Fibroblast of the aortic adventitia (primary cell): ENCODE measurements around the gene DDX25. TPM values are rescaled to one million over a fixed set of nuclear protein-coding genes. Genes with fewer than 3 reads are reported as not detected.

Experiments used
- DNase-seq: peaks from one replicate; pipeline ENCODE4 v3.0.0-alpha.2; 2010; ENCODE audit warnings: low read depth
- H3K4me3 ChIP-seq: 2 replicates; pipeline ENCODE4 v1.5.1; 2011; ENCODE audit warnings: low read depth, mild to moderate bottlenecking, control low read depth, low read length, moderate library complexity
- total RNA-seq: library from RNA; depleted of rRNA; stranded (reverse); fragments of >200 nt; gene quantifications from 2 replicates; pipeline ENCODE4 v1.2.3, GENCODE V29; 2012; ENCODE audit warnings: low replicate concordance
- TF ChIP-seq, protein P1 (sequence below): IDR thresholded peaks from 2 replicates; pipeline ENCODE4 v1.5.1; 2011; ENCODE audit warnings: mild to moderate bottlenecking, low read length, control low read depth, inconsistent platforms; ENCODE audit not compliant: insufficient read depth

Gene DDX25
- total RNA-seq, 1 donor = under 0.01 TPM

- no peak for DNase-seq
- TF ChIP-seq, protein P1, sequence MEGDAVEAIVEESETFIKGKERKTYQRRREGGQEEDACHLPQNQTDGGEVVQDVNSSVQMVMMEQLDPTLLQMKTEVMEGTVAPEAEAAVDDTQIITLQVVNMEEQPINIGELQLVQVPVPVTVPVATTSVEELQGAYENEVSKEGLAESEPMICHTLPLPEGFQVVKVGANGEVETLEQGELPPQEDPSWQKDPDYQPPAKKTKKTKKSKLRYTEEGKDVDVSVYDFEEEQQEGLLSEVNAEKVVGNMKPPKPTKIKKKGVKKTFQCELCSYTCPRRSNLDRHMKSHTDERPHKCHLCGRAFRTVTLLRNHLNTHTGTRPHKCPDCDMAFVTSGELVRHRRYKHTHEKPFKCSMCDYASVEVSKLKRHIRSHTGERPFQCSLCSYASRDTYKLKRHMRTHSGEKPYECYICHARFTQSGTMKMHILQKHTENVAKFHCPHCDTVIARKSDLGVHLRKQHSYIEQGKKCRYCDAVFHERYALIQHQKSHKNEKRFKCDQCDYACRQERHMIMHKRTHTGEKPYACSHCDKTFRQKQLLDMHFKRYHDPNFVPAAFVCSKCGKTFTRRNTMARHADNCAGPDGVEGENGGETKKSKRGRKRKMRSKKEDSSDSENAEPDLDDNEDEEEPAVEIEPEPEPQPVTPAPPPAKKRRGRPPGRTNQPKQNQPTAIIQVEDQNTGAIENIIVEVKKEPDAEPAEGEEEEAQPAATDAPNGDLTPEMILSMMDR = no peak
- H3K4me3 ChIP-seq = no peak overlapping the region
These were observed 47.4 kb downstream of the DDX25 start for GRCh38 chr11:125951731-125952130.

DNA sequence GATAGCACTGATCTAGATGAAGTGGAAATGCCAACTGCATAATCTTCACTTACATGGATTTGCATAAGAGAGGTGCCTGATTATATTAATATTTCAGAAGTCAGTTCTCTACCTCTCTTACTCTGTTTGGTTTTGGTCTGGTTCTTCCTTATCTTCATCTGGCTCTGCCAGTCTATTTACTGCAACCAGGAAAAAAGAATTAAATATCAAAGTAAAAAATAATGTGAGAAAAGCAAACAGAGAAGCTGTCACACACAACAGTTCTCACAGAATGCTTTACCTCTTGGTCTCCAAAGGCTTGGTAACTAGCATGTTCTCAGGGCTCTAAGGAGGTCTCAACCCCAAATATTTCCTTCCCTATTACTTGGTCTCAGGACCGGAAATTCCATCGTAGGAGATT, 48.3 kb downstream of the DDX25 start:
- TF ChIP-seq, protein P1 = no peak
- no peak for DNase-seq
- no peak overlapping the region for H3K4me3 ChIP-seq

DNA sequence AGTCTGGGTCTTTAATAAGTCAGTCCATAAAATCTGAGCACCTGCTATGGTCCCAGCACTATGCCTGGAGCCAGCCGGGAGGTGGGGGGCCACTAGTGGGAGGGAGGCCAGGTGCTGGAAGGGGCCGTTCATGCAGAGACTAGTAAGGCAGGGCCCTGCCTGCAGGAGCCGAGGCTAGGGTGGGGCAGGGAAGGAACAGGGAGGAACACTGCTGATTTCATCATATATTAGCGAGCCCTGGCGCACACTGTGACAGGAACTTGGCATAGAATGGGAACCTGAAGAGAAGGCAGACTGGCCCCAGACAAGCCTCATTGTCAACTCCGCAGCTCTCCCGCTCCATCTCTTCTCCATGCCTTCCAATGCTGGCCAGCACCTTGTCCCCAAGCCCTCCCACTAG, 48.7 kb downstream of the DDX25 start:
- peak; percentile 67 for DNase-seq

DNA sequence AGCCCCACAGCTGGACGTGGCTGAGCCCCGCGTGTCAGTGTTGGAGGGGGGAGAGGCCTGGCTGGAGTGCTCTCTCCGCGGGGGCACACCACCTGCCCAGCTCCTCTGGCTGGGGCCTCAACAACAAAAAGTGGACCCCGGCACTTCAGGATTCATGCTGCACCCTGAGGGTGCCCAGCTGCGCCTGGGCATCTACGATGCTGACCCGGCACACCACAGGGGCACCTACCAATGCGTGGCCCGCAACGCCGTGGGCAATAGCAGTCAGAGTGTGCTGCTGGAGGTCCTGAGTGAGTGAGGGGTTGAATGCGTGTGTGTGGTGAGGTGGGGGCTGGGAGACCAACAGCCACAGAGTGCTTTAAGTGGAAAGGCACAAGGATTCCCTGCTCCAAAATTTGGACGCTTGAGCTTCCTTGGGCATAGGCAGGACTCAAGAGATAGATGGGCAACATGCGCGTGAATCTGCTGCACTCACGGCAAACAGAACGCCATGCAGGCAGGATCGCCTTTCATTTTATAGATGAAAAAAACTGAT, 49.2 kb downstream of the DDX25 start:
- no peak overlapping the region for H3K4me3 ChIP-seq
- TF ChIP-seq, protein P1 = no peak
- no peak for DNase-seq

More for the DNA sequence above, 48.7 kb downstream of the DDX25 start:
- TF ChIP-seq, protein P1 = no peak
- no peak overlapping the region for H3K4me3 ChIP-seq

GRCh38 chr11:125954123-125954944, 50.0 kb downstream of the DDX25 start:
- DNase-seq = no peak
- H3K4me3 ChIP-seq = no peak overlapping the region
- TF ChIP-seq, protein P1 = no peak

DNA sequence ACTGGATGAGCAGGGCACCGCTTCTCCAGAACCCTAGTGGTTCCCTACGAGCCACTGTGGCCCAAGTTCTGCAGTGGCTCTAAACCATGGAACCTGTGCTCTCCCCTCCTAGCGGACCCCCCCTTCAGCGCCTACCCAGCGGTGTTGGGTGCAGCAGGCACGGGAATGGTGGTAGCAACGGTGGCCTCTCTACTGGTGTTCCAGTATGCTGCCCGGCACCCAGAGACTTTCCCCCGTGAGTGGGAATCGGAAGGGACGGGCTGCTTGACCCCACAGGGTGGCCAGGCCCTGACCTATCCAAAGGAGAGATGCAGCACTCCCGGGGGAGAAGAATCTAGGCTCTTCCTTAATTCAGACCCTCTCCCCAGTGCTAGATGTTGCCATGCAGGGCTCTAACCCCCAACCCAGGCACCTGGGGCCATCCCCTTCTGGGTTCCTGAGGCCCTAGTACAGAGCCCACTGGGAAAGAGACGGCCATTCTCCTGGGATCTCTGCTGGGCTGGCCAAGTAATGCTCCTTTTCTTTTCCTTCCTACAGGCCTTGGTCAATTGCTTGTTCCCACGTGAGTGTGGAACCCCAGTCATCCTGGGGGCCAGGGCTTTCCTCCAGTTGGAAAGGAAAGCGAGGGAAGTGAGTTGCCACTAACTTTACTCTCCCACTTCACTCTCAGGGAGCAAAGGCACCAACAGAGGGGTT, 50.8 kb downstream of the DDX25 start:
- H3K4me3 ChIP-seq = no peak overlapping the region
- no peak for DNase-seq
- TF ChIP-seq, protein P1 = no peak
